ENCODE results near the gene BAD. TPM values are rescaled to one million over a fixed set of nuclear protein-coding genes. Genes with fewer than 3 reads are reported as not detected.

The BAD gene
- total and polyA plus RNA-seq, 2 of the 13 experiments (the other 11 are each of a cell fraction or from before 2014, with no cell fraction given), result 17.9 to 28.5 TPM

DNA sequence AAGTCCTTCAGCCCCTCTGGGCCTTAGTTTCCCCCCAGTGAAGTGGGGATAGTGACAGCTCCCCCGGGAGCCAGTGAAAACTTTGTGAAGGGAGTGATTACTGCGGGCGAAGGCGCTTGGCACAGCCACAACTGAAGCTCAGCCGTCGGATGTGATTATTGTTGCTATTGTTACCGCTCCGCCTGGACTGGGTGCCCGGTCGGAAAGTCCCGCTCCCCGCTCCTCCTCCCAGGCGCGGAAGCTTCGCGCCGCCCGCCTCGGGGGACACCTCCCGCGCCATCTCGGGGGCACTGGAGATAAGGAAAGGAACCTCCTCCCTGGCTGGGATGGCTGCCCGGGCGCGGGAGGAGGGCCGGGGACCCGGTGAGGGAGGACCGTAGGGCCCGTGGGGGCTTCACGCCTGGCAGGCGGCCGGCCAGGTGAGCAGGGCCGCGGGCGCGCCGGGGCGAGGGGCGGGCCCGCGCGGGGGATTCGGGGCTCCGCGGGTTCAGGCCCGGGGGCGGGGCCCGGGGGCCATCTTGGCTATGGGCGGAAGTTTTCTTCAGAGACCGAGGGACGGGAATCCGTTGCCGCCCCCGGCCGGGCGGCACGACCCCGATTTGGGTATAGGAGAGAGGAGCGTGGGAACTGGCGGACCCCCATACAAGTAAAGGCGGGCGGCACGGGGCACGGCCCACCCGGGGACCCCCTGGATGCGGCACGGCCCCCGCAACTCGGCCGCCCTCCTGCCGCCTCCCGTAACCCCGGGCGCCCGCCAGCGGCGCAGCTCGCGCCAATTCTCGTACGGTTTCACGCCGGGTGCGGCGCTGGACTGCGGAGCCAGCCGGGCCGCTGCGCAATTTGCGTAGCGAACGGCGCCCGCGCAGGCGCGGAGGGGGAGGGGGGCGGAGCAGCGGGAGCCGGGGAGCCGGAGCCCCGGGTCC is 758 bp upstream of the BAD start, which contains the start of gene GPR137 (continued):
- no peak for TF ChIP-seq ZNF619 (CRISPR knock-in tag; IDR thresholded peaks at IDR 0.05)
- TF ChIP-seq ZSCAN12 (CRISPR knock-in tag; IDR thresholded peaks at IDR 0.05), result no peak
- TF ChIP-seq, protein P1, sequence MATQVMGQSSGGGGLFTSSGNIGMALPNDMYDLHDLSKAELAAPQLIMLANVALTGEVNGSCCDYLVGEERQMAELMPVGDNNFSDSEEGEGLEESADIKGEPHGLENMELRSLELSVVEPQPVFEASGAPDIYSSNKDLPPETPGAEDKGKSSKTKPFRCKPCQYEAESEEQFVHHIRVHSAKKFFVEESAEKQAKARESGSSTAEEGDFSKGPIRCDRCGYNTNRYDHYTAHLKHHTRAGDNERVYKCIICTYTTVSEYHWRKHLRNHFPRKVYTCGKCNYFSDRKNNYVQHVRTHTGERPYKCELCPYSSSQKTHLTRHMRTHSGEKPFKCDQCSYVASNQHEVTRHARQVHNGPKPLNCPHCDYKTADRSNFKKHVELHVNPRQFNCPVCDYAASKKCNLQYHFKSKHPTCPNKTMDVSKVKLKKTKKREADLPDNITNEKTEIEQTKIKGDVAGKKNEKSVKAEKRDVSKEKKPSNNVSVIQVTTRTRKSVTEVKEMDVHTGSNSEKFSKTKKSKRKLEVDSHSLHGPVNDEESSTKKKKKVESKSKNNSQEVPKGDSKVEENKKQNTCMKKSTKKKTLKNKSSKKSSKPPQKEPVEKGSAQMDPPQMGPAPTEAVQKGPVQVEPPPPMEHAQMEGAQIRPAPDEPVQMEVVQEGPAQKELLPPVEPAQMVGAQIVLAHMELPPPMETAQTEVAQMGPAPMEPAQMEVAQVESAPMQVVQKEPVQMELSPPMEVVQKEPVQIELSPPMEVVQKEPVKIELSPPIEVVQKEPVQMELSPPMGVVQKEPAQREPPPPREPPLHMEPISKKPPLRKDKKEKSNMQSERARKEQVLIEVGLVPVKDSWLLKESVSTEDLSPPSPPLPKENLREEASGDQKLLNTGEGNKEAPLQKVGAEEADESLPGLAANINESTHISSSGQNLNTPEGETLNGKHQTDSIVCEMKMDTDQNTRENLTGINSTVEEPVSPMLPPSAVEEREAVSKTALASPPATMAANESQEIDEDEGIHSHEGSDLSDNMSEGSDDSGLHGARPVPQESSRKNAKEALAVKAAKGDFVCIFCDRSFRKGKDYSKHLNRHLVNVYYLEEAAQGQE (IDR thresholded peaks at IDR 0.05; ENCODE audit: borderline replicate concordance in 1 of 2, low read depth in 1 of 2, low read length in 2 of 2), result no peak
- no peak for TF ChIP-seq RAD21 (CRISPR knock-in tag; IDR thresholded peaks at IDR 0.05)
- TF ChIP-seq TMF1 (CRISPR knock-in tag; IDR thresholded peaks at IDR 0.05; ENCODE audit: low read depth), result no peak; the same call in 1 of the 2 replicates
- no peak for TF ChIP-seq ZNF597 (CRISPR knock-in tag; IDR thresholded peaks at IDR 0.05)
- peak; percentile 27; the same call in 1 of the 2 replicates for TF ChIP-seq TFDP1 (CRISPR knock-in tag; IDR thresholded peaks at IDR 0.05; ENCODE audit: borderline replicate concordance)
- no peak for TF ChIP-seq SOX5 (CRISPR knock-in tag; IDR thresholded peaks at IDR 0.05; ENCODE audit: borderline replicate concordance)
- no peak for TF ChIP-seq ZNF354B (CRISPR knock-in tag; IDR thresholded peaks at IDR 0.05)
- TF ChIP-seq ATF7 (IDR thresholded peaks at IDR 0.05), result no peak
- no peak for TF ChIP-seq ATF7 (CRISPR knock-in tag; IDR thresholded peaks at IDR 0.05)
- TF ChIP-seq, protein P2, sequence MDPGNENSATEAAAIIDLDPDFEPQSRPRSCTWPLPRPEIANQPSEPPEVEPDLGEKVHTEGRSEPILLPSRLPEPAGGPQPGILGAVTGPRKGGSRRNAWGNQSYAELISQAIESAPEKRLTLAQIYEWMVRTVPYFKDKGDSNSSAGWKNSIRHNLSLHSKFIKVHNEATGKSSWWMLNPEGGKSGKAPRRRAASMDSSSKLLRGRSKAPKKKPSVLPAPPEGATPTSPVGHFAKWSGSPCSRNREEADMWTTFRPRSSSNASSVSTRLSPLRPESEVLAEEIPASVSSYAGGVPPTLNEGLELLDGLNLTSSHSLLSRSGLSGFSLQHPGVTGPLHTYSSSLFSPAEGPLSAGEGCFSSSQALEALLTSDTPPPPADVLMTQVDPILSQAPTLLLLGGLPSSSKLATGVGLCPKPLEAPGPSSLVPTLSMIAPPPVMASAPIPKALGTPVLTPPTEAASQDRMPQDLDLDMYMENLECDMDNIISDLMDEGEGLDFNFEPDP (CRISPR knock-in tag; conservative IDR thresholded peaks at IDR 0.05), result no peak
- peak; percentile 21; the same call in 1 of the 2 replicates for TF ChIP-seq ISL2 (CRISPR knock-in tag; IDR thresholded peaks at IDR 0.05)
- TF ChIP-seq TBL1XR1 (IDR thresholded peaks at IDR 0.05; ENCODE audit: borderline replicate concordance, low read length, partially characterized antibody), result peak; percentile 70
- no peak for TF ChIP-seq SRF (IDR thresholded peaks at IDR 0.05; ENCODE audit: low read depth, low read length)
- TF ChIP-seq ZIK1 (CRISPR knock-in tag; IDR thresholded peaks at IDR 0.05; ENCODE audit: borderline replicate concordance, low read depth), result no peak
- no peak for TF ChIP-seq ZFP36L2 (CRISPR knock-in tag; IDR thresholded peaks at IDR 0.05)
- no peak for TF ChIP-seq BORCS8-MEF2B (CRISPR knock-in tag; IDR thresholded peaks at IDR 0.05)
- TF ChIP-seq DZIP1 (CRISPR knock-in tag; IDR thresholded peaks at IDR 0.05), result no peak
